HEK293T (cell line): Measurements from ENCODE around the gene NCKIPSD.

Source experiments
- CTCF ChIA-PET: fragments of 350-600 bp; formaldehyde crosslinking; extraction: SDS; loops from one replicate; lab custom pipeline; 2021; ENCODE audit warnings: antibody characterized with exemption, inconsistent platforms; lab: Yijun Ruan, JAX
- POLR2A ChIA-PET: fragments of 350-600 bp; formaldehyde crosslinking; extraction: SDS; loops from one replicate; lab custom pipeline; 2020; ENCODE audit warnings: antibody characterized with exemption, inconsistent platforms; lab: Yijun Ruan, JAX
- DNase-seq: peaks from one replicate; pipeline ENCODE4 v3.0.0; 2012; ENCODE audit warnings: mixed read lengths; ENCODE audit errors: extremely low spot score
- ARNT ChIP-seq: fragments of 450-650 bp; IDR thresholded peaks from 2 replicates; pipeline ENCODE4 v1.6.1; 2017; ENCODE audit warnings: mild to moderate bottlenecking
- BHLHE40 ChIP-seq: fragments of 450-650 bp; IDR thresholded peaks from 2 replicates; pipeline ENCODE4 v1.6.1; 2016; ENCODE audit warnings: mild to moderate bottlenecking, moderate library complexity, borderline replicate concordance
- CTBP1 ChIP-seq: fragments of 450-650 bp; IDR thresholded peaks from 2 replicates; pipeline ENCODE4 v1.6.1; 2016; ENCODE audit warnings: borderline replicate concordance
- ELF4 ChIP-seq: fragments of 450-650 bp; IDR thresholded peaks from 2 replicates; pipeline ENCODE4 v1.6.1; 2017; ENCODE audit warnings: antibody characterized with exemption
- FOXA1 ChIP-seq: fragments of 450-650 bp; IDR thresholded peaks from 2 replicates; pipeline ENCODE4 v1.6.1; 2016; ENCODE audit warnings: mild to moderate bottlenecking
- FOXK2 ChIP-seq: fragments of 450-650 bp; IDR thresholded peaks from 2 replicates; pipeline ENCODE4 v1.6.1; 2016; ENCODE audit warnings: mild to moderate bottlenecking
- FOXM1 ChIP-seq: fragments of 450-650 bp; IDR thresholded peaks from 2 replicates; pipeline ENCODE4 v1.6.1; 2017; ENCODE audit warnings: mild to moderate bottlenecking, borderline replicate concordance
- HDGF ChIP-seq: fragments of 450-650 bp; IDR thresholded peaks from 2 replicates; pipeline ENCODE4 v1.6.1; 2017; ENCODE audit warnings: antibody characterized with exemption, borderline replicate concordance
- L3MBTL2 ChIP-seq: fragments of 450-650 bp; conservative IDR thresholded peaks from 2 replicates; pipeline ENCODE4 v1.6.1; 2016; ENCODE audit warnings: mild to moderate bottlenecking
- LEF1 ChIP-seq: fragments of 450-650 bp; IDR thresholded peaks from 2 replicates; pipeline ENCODE4 v1.6.1; 2017; ENCODE audit warnings: mild to moderate bottlenecking, borderline replicate concordance
- NFRKB ChIP-seq: fragments of 450-650 bp; IDR thresholded peaks from 2 replicates; pipeline ENCODE4 v1.6.1; 2016; ENCODE audit warnings: mild to moderate bottlenecking, moderate library complexity
- PKNOX1 ChIP-seq: fragments of 450-650 bp; IDR thresholded peaks from 2 replicates; pipeline ENCODE4 v1.6.1; 2016
- SP1 ChIP-seq: fragments of 450-650 bp; IDR thresholded peaks from 2 replicates; pipeline ENCODE4 v1.6.1; 2017
- SUZ12 ChIP-seq: fragments of 450-650 bp; IDR thresholded peaks from 2 replicates; pipeline ENCODE4 v1.6.1; 2016; ENCODE audit warnings: mild to moderate bottlenecking
- TARDBP ChIP-seq: fragments of 450-650 bp; IDR thresholded peaks from 2 replicates; pipeline ENCODE4 v1.6.1; 2016
- ZNF384 ChIP-seq: fragments of 450-650 bp; IDR thresholded peaks from 2 replicates; pipeline ENCODE4 v1.6.1; 2016

NCKIPSD gene

DNA sequence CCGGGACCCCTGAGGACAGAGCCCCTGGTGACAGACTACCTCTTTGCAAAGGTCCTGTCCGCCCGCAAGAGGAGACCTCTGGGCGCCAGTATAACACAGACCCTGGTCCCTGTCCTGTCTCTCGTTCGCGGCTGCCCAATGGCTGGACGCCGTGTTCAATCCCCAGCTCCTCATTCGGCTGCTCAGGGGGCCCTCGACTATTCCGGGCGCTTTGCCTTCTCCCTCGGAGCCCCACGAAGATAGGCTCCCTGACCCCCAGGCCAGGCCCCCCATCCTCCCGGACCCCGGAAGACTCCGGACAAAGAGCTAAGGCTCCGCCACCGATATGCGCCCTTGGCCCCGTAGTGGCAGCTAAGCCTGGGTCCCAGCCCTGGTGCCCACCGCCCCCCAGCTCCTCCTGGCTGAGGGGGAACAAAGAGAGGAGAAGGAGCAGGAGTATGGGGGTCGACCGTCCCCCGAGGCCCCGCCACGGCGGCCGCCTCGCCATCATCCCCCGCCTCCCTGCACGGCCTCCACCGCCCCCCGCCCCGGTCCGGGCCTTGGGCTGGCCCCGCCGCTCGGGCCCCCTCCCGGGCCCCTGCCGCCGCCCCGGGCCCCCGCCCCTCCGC lies 23.5 kb downstream of the NCKIPSD start:
- no peak for TF ChIP-seq ZNF384
- no peak for TF ChIP-seq FOXA1
- no peak for TF ChIP-seq FOXK2
- TF ChIP-seq ELF4: no peak
- no peak for TF ChIP-seq SUZ12
- no peak for TF ChIP-seq TARDBP
- no peak for TF ChIP-seq NFRKB
- no peak for TF ChIP-seq FOXM1
- TF ChIP-seq SP1: no peak
- TF ChIP-seq LEF1: no peak
- TF ChIP-seq BHLHE40: no peak
- no peak for TF ChIP-seq ARNT
- no peak for TF ChIP-seq PKNOX1
- no peak for TF ChIP-seq CTBP1
- TF ChIP-seq HDGF: no peak
- TF ChIP-seq L3MBTL2: no peak
- no peak for DNase-seq
- ChIA-PET POLR2A (interaction anchor here (0.7 to 4.0 kb wide), 16 partner anchors 10 to 346 kb away, joined by 3 to 35 read pairs (median 6); partner anchors contain the start of genes CCDC51, IP6K2, NCKIPSD and SLC26A6), CTCF (interaction anchor here (0.6 to 1.7 kb wide), 2 partner anchors 13 to 27 kb away, joined by 3 to 5 read pairs; partner anchors contain the start of gene SLC26A6)

DNA sequence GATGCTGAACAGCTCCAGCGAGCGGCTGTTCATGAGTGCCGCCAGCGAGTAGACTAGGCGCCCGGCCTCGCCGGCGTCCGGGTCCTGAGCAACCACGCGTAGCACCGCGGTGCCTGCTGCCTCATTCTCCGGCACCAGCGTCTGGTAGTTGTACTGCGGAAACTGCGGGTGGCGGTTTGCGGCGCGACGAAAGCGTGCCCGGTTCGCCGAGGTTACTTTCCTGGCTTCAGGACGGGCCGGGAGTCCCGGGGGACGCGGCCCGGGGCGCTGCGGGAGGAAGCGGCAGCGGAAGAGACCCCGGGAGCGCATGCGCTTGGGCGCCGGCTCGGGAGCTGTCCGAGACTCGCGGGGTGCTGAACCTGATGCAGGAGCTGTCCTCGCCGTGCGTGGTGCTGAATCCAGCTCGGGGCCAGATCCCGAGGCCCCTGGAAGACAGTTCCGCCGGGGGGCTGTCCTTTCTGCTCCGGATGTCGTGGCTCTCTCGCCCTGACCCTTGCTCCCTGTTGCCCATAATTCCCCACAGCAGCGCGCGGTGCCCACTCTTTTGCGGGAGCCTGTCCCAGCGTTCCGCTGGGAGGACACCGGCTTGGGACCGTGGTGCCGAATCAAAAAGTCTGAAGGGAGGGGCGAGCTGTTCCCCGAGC lies 24.1 kb downstream of the NCKIPSD start:
- DNase-seq: peak; percentile 79
- CTCF ChIA-PET: interaction anchor here (1.7 kb wide), 1 partner anchor 27 kb away, joined by 5 read pairs; the partner anchor contains the start of gene SLC26A6
- TF ChIP-seq SP1 (no peak), L3MBTL2 (no peak), FOXA1 (no peak), PKNOX1 (no peak), ARNT (no peak)
- POLR2A ChIA-PET: interaction anchor here (0.7 to 4.0 kb wide), 6 partner anchors 9 to 55 kb away, joined by 5 to 35 read pairs (median 17); partner anchors contain the start of genes IP6K2 and NCKIPSD

- ChIA-PET POLR2A (interaction anchor here (3.5 kb wide), 1 partner anchor 23 kb away, joined by 18 read pairs; no protein-coding TSS in a partner anchor), CTCF (no interaction called here)
- TF ChIP-seq PKNOX1 (no peak), FOXM1 (no peak), SUZ12 (no peak), ELF4 (no peak), HDGF (no peak), BHLHE40 (no peak), FOXA1 (no peak)
- no peak for DNase-seq
These were observed 24.8 kb downstream of the NCKIPSD start for GRCh38 chr3:48660800-48661400.

- TF ChIP-seq ZNF384: no peak
- no peak for TF ChIP-seq TARDBP
- TF ChIP-seq CTBP1: no peak
- TF ChIP-seq ELF4: no peak
- no peak for TF ChIP-seq PKNOX1
- no peak for TF ChIP-seq L3MBTL2
- no peak for TF ChIP-seq SUZ12
- no peak for TF ChIP-seq FOXM1
- no peak for TF ChIP-seq NFRKB
- no peak for TF ChIP-seq SP1
- no peak for TF ChIP-seq BHLHE40
- no peak for TF ChIP-seq FOXA1
- TF ChIP-seq HDGF: no peak
- no peak for TF ChIP-seq LEF1
- TF ChIP-seq ARNT: no peak
- TF ChIP-seq FOXK2: no peak
- CTCF ChIA-PET: interaction anchor here (0.7 kb wide), 1 partner anchor 22 kb away, joined by 4 read pairs; the partner anchor contains the start of gene SLC26A6
- DNase-seq: no peak
- POLR2A ChIA-PET: no interaction called here
These were observed 28.9 kb downstream of the NCKIPSD start for GRCh38 chr3:48656841-48657281.
